Left ventricle myocardium inferior (tissue), 1 donor: ENCODE results near the gene ADAM8. TPM values are rescaled to one million over a fixed set of nuclear protein-coding genes. Genes with fewer than 3 reads are reported as not detected.

Experiments used
- DNase-seq: peaks from one replicate; pipeline ENCODE4 v3.0.0-alpha.2; 2020
- H3K27ac ChIP-seq: fragments of 200-600 bp; replicated peaks from 2 replicates; pipeline ENCODE4 v1.8.0; 2021
- H3K27me3 ChIP-seq: fragments of 200-600 bp; 2 replicates; pipeline ENCODE4 v1.8.0; 2021; ENCODE audit warnings: low read depth
- H3K36me3 ChIP-seq: fragments of 200-600 bp; 2 replicates; pipeline ENCODE4 v1.8.0; 2021
- H3K4me1 ChIP-seq: fragments of 200-600 bp; 2 replicates; pipeline ENCODE4 v1.8.0; 2021
- H3K4me3 ChIP-seq: fragments of 200-600 bp; 2 replicates; pipeline ENCODE4 v1.8.0; 2021; ENCODE audit warnings: mild to moderate bottlenecking, moderate library complexity
- H3K9me3 ChIP-seq: fragments of 200-600 bp; replicated peaks from 2 replicates; pipeline ENCODE4 v1.8.0; 2021
- CTCF ChIP-seq: fragments of 200-600 bp; IDR thresholded peaks from 2 replicates; pipeline ENCODE4 v1.8.0; 2021; ENCODE audit warnings: antibody characterized with exemption, mild to moderate bottlenecking, borderline replicate concordance
- intact Hi-C: fragments of 100-400 bp; cut with micrococcal nuclease; formaldehyde crosslinking; loops from one replicate; pipeline ENCODE4 v1.11.0; 2022
- total RNA-seq: library from RNA; stranded (reverse); fragmentation: NEBNext Ultra II Directional; extraction: Animal tissue kit (Norgen Biotek cat#: 25700); gene quantifications from one replicate; pipeline ENCODE4 v1.2.1, GENCODE V29; 2021
- donor health status: DM: no; HTN: yes; CAD: no; lungs with severe emphysema.

Gene ADAM8
- total RNA-seq, 1 donor from 2014 or later: 1.4 TPM

- intact Hi-C loops: no loop called here
- Histone ChIP-seq H3K27ac (no peak overlapping the region), H3K9me3 (no peaks in the 10 kb centered on the region), H3K4me1 (no peaks in the 10 kb centered on the region), H3K27me3 (no peaks in the 10 kb centered on the region), H3K4me3 (no peak overlapping the region), H3K36me3 (peaks cover 96% of the 10 kb centered on the region)
- TF ChIP-seq CTCF: no peak
- DNase-seq: no peak
Observed at GRCh38 chr10:133298466-133298865, 21.8 kb upstream of the ADAM8 start.

- DNase-seq: no peak
- no peak for TF ChIP-seq CTCF
- H3K27ac ChIP-seq: no peak overlapping the region
- H3K36me3 ChIP-seq: peaks cover 100% of the 10 kb centered on the region
- H3K27me3 ChIP-seq: no peaks in the 10 kb centered on the region
- H3K9me3 ChIP-seq: no peaks in the 10 kb centered on the region
- intact Hi-C loops: no loop called here
- H3K4me1 ChIP-seq: no peaks in the 10 kb centered on the region
- H3K4me3 ChIP-seq: no peak overlapping the region
Observed at GRCh38 chr10:133297504-133297903, 20.8 kb upstream of the ADAM8 start.

GRCh38 chr10:133295426-133296320 lies 19.0 kb upstream of the ADAM8 start:
- no peaks in the 10 kb centered on the region for H3K4me1 ChIP-seq
- no peak for DNase-seq
- H3K27ac ChIP-seq: no peak overlapping the region
- H3K36me3 ChIP-seq: peaks cover 88% of the 10 kb centered on the region
- H3K9me3 ChIP-seq: no peaks in the 10 kb centered on the region
- no peak overlapping the region for H3K4me3 ChIP-seq
- intact Hi-C loops: no loop called here
- TF ChIP-seq CTCF: no peak
- no peaks in the 10 kb centered on the region for H3K27me3 ChIP-seq

- peaks cover 88% of the 10 kb centered on the region for H3K36me3 ChIP-seq
- DNase-seq: no peak
Observed at GRCh38 chr10:133294189-133294588, 17.5 kb upstream of the ADAM8 start.

GRCh38 chr10:133293810-133294119 lies 17.1 kb upstream of the ADAM8 start:
- no peaks in the 10 kb centered on the region for H3K4me1 ChIP-seq
- H3K36me3 ChIP-seq: peaks cover 88% of the 10 kb centered on the region
- TF ChIP-seq CTCF: no peak
- no peak for DNase-seq
- intact Hi-C loops: no loop called here
- H3K4me3 ChIP-seq: no peak overlapping the region
- no peaks in the 10 kb centered on the region for H3K27me3 ChIP-seq
- no peak overlapping the region for H3K27ac ChIP-seq
- no peaks in the 10 kb centered on the region for H3K9me3 ChIP-seq

More at GRCh38 chr10:133294189-133294588, 17.5 kb upstream of the ADAM8 start:
- Histone ChIP-seq H3K9me3 (no peaks in the 10 kb centered on the region), H3K27me3 (no peaks in the 10 kb centered on the region), H3K4me3 (no peak overlapping the region), H3K27ac (no peak overlapping the region), H3K4me1 (no peaks in the 10 kb centered on the region)
- no peak for TF ChIP-seq CTCF
- intact Hi-C loops: no loop called here
